Type B pancreatic cell (in vitro differentiated cells): ENCODE results near the gene SERPINB2. TPM values are rescaled to one million over a fixed set of nuclear protein-coding genes. Genes with fewer than 3 reads are reported as not detected.

ENCODE experiments used
- DNase-seq: peaks from one replicate; pipeline ENCODE4 v3.0.0; 2021; ENCODE audit warnings: mixed read lengths; ENCODE audit not compliant: unreplicated experiment; ENCODE audit errors: extremely low spot score
- H3K27ac Mint-ChIP-seq: 2 replicates; pipeline ENCODE4 v1.8.0; 2021; ENCODE audit warnings: mild to moderate bottlenecking, mixed read lengths
- H3K27me3 Mint-ChIP-seq: 2 replicates; pipeline ENCODE4 v1.8.0; 2021; ENCODE audit warnings: mixed read lengths
- H3K36me3 Mint-ChIP-seq: 2 replicates; pipeline ENCODE4 v1.8.0; 2021; ENCODE audit warnings: mixed read lengths
- H3K4me1 Mint-ChIP-seq: one replicate; pipeline ENCODE4 v1.8.0; 2021; ENCODE audit warnings: mixed read lengths; ENCODE audit not compliant: unreplicated experiment
- H3K4me3 Mint-ChIP-seq: 2 replicates; pipeline ENCODE4 v1.8.0; 2021; ENCODE audit warnings: mild to moderate bottlenecking, mixed read lengths
- H3K9me3 Mint-ChIP-seq: 2 replicates; pipeline ENCODE4 v1.8.0; 2021; ENCODE audit warnings: mixed read lengths
- CTCF ChIP-seq: fragments of 200-600 bp; sonication (generic); conservative IDR thresholded peaks from 2 replicates; pipeline ENCODE4 v1.5.0; 2021; ENCODE audit warnings: antibody characterized with exemption, mild to moderate bottlenecking
- long read RNA-seq: library from polyadenylated mRNA; unstranded; transcript quantifications from one replicate; pipeline ENCODE4 v2.0.0, GENCODE V29; 2020
- total RNA-seq: library from RNA; stranded (reverse); gene quantifications from 2 replicates; pipeline ENCODE4 v1.2.1, GENCODE V29; 2021; ENCODE audit warnings: low replicate concordance

SERPINB2 gene, protein sequence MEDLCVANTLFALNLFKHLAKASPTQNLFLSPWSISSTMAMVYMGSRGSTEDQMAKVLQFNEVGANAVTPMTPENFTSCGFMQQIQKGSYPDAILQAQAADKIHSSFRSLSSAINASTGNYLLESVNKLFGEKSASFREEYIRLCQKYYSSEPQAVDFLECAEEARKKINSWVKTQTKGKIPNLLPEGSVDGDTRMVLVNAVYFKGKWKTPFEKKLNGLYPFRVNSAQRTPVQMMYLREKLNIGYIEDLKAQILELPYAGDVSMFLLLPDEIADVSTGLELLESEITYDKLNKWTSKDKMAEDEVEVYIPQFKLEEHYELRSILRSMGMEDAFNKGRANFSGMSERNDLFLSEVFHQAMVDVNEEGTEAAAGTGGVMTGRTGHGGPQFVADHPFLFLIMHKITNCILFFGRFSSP
- total RNA-seq, result 45.2 and 121 TPM in 2 replicates
- long read RNA-seq, transcript SERPINB2-201 (8 exons, 1,913 nt), result major isoform, 107 of 131 reads
- long read RNA-seq, partial matches to known transcripts, result 16 of 131 reads
- long read RNA-seq, other reads (novel, unspliced or antisense), result 7 of 131 reads

- H3K4me3 Mint-ChIP-seq, result peak within 1 kb of the TSS; percentile 88
- peak within 1 kb of the TSS; percentile 89 for H3K27ac Mint-ChIP-seq
- peaks cover 7% of the 10 kb centered on the region for H3K36me3 Mint-ChIP-seq
- H3K9me3 Mint-ChIP-seq, result peaks cover 3% of the 10 kb centered on the region
- H3K27me3 Mint-ChIP-seq, result peaks cover 4% of the 10 kb centered on the region
- no peak for DNase-seq
- H3K4me1 Mint-ChIP-seq, result peaks cover 4% of the 10 kb centered on the region
- no peak for TF ChIP-seq CTCF
These were observed at the start of gene SERPINB2 for GRCh38 chr18:63887424-63887823. Gene SERPINB2 (plus strand): TSS chr18:63887705. CDS start chr18:63891445, 3,740 bp downstream.

DNA sequence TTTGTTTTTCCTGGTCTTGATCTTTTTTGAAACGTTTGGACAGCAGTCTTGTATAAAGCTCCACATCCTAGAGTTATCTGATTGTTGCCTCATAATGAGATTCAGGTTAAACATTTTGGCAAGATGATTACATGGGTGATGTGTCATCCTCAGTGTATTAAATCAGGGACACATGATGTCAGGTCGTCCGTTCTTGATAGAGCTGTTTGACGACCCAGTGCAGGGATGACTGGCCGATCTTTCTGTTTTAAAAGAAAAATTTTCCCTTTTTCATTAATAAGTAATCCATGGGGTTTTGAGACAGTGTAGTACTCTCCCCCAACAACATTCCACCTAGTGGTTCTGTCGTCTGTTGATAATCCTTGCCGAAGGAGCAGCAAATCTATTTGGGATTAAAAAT is 44.5 kb upstream of the SERPINB2 start:
- no peak overlapping the region for H3K27ac Mint-ChIP-seq
- no peak for DNase-seq
- no peaks in the 10 kb centered on the region for H3K27me3 Mint-ChIP-seq
- no peaks in the 10 kb centered on the region for H3K36me3 Mint-ChIP-seq
- H3K4me1 Mint-ChIP-seq, result no peaks in the 10 kb centered on the region
- no peak for TF ChIP-seq CTCF
- no peaks in the 10 kb centered on the region for H3K9me3 Mint-ChIP-seq
- no peak overlapping the region for H3K4me3 Mint-ChIP-seq

DNA sequence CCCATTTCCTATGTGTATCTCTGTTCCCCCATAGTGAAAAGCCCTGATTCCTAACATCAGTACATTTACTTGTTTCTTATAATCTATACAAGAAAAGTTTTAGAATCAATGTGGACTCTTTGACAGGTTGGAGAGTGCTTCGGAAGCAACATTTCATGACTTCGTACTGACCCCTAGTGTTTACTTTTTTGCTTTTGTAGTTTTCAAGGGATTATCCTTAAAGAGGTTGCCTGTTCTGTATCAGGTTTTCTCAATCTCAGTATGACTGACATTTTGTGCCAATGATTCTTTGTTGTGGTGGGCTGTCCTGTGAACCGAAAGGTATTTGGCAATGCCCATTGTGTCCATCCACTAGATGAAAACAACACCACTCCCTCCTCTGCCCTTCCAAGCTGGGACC is 43.3 kb upstream of the SERPINB2 start:
- H3K9me3 Mint-ChIP-seq, result no peaks in the 10 kb centered on the region
- H3K4me3 Mint-ChIP-seq, result no peak overlapping the region
- no peak overlapping the region for H3K27ac Mint-ChIP-seq
- H3K4me1 Mint-ChIP-seq, result no peaks in the 10 kb centered on the region
- H3K36me3 Mint-ChIP-seq, result no peaks in the 10 kb centered on the region
- peak; percentile 66 for TF ChIP-seq CTCF
- H3K27me3 Mint-ChIP-seq, result no peaks in the 10 kb centered on the region
- no peak for DNase-seq

DNA sequence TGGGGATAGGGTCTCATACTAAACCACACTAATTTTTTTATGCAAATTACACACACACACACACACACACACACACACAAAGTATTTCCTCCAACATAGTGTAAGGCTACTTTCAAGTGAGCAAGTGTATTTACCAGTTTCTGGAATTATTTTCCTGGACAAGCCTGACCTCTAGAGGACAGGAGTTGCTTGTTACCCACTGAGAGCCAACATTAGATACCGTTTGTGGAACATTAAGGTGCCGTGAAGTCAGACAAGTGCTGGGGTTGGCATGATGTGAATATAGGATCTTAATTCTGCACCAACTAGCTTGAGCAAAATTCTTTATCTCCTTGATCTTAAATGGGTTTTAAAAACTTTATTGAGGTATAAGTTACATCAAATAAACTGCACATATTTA is 39.3 kb upstream of the SERPINB2 start:
- Mint-ChIP-seq H3K27ac (no peak overlapping the region), H3K36me3 (no peaks in the 10 kb centered on the region), H3K4me1 (no peaks in the 10 kb centered on the region), H3K9me3 (no peaks in the 10 kb centered on the region), H3K4me3 (no peak overlapping the region), H3K27me3 (no peaks in the 10 kb centered on the region)
- peak; percentile 76 for TF ChIP-seq CTCF
- no peak for DNase-seq

GRCh38 chr18:63850020-63850419 is 37.5 kb upstream of the SERPINB2 start:
- H3K27me3 Mint-ChIP-seq, result no peaks in the 10 kb centered on the region
- H3K9me3 Mint-ChIP-seq, result no peaks in the 10 kb centered on the region
- peak; percentile 71 for TF ChIP-seq CTCF
- DNase-seq, result no peak
- H3K27ac Mint-ChIP-seq, result no peak overlapping the region
- no peak overlapping the region for H3K4me3 Mint-ChIP-seq
- no peaks in the 10 kb centered on the region for H3K4me1 Mint-ChIP-seq
- H3K36me3 Mint-ChIP-seq, result no peaks in the 10 kb centered on the region
